HPDE6-E6E7 (cell line): ENCODE results near the gene UNC93B1.
A peak's percentile ranks its signal among the peaks of the same experiment; 100 is the strongest.

Experiments
- DNase-seq: peaks from one replicate; pipeline ENCODE4 v3.0.0; 2011; ENCODE audit warnings: missing footprints; ENCODE audit errors: extremely low spot score

The UNC93B1 gene

DNA sequence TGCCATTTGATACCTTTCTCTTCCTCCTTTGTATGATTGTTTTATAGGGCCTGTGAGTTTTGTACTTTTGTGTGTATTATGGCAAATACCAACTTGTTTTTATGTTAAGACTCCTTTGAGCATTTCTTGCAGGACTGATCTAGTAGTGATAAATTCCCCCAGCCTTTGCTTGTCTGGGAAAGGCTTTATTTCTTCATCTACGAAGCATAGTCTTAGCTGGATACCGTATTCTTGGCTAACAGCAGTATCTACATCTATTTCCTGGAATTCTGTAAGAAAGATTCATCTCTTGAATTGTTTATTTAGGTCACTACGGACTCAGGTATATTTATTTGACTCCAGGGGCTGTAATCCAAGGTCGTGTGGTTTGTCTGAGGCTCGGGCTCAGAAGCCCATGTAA, 20.6 kb upstream of the UNC93B1 start:
- DNase-seq = no peak

DNA sequence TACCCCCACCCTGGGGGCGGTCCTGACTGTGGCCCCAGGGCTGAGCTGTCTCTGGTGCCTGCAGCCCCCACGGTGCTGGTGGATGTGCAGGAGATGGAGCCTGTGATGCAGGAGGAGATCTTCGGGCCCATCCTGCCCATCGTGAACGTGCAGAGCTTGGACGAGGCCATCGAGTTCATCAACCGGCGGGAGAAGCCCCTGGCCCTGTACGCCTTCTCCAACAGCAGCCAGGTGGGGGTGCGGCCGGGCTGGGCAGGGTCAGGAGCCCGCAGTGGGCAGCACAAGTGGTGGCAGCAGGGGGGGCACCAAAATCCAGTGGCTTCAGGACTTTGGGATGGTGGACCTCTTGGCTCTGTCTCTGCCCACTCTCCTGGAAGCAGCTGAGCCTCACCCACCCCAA, 18.6 kb upstream of the UNC93B1 start:
- DNase-seq = no peak

DNA sequence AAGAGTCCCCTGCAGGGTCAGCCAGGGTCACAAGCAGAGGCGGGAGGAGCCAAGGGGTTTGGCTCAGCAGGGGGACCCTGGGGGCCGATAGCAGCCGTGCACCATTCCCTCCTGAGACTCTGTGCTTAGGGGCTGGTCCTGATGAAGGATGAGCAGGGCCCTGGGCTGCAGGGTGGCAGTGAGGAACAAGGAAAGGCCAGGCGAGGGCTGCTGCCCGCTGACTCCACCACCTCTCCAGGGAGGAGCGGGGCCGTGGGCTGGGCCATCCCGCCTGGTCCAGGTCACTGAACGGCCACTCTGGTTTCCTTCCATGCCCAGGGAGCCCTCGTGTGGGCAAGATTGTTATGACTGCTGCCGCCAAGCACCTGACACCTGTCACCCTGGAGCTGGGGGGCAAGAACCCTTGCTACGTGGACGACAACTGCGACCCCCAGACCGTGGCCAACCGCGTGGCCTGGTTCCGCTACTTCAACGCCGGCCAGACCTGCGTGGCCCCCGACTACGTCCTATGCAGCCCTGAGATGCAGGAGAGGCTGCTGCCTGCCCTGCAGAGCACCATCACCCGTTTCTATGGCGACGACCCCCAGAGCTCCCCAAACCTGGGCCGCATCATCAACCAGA, 17.4 kb upstream of the UNC93B1 start:
- DNase-seq = no peak

DNA sequence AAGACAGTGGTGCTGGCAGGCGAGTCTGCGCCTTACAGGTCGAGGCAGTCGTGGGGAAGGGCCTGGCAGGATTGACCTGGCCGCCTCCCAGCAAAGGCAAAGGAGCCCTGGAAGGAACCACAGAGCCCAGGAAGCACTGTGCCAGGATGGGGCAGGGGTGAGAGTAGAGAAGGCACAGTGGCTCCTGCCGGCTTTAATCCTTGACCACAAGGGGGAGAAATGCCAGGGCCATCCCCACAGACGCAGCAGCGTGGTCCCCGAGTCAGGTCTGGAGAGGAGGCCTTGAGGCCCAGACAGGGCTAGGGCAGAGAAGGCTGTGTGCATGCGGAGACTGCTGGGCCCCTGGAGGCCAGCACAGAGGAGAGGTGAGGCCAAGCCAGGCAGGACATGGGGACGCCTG, 16.7 kb upstream of the UNC93B1 start:
- no peak for DNase-seq

DNA sequence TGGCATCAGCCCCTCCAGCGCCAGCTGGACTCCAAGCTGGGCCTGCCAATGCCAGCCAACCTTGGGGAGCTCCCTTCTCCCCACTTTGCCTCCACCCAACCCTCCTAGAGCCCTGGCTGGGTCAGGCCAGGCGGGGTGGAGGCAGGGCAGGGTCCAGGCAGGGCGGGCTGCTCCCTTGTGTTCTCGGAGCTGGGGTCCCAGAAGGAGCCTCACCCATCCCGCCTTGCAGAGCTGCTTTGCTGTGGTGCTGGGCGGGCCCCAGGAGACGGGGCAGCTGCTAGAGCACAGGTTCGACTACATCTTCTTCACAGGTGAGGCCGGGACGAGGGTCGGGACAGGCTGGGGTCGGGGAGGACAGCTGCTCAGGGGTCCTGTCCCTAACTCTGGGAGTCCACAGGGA, 15.6 kb upstream of the UNC93B1 start:
- no peak for DNase-seq

DNA sequence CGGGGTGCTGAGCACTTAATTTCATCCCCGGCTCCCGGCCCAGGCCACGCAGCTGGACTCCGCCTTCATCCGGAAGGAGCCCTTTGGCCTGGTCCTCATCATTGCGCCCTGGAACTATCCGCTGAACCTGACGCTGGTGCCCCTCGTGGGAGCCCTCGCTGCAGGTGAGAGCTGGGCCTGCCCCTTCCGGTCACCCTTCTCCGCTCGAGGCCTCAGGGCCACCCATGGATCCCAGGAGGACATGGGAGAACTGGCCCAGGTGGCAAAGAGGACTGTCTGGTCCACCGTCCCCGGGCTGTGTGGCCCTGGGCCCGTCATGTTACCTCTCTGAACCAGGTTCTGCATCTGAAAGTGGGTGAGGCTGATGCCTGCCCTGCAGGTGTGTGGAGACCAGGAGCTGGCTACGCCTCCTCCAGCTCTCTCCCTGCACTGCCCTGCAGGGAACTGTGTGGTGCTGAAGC, 14.9 kb upstream of the UNC93B1 start:
- no peak for DNase-seq

DNA sequence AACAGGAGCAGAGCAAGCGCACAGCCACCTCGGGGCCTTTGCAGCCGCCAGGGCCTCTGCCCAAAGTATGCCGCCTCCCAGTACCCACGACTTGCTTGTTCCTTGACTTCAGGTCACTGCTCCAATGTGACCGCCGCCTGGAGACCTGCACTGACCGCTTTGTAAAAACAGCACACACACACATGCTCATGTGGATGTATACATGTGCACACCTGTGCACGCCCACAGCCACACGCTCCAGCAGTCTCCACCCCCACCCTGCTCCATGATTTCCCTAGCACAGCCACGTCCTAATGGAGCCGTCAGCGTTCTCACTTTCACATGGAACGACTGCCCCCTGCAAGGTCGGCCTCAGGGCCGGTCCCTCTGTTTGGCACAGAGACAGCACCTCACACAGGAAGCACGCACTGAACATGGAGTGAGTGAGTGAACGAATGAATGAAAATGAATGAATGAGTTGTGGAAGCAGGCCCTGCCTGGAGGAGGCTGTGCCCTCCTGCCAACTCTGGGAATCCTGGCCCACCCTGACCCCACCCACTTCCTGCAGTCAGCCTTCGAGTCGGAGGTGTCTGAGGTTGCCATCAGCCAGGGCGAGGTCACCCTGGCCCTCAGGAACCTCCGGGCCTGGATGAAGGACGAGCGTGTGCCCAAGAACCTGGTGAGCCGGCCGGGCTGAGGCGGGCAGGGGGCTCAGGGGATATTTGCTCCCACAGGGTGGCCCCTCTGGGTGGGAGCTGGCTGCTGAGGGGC, 14.3 kb upstream of the UNC93B1 start:
- DNase-seq = no peak

DNA sequence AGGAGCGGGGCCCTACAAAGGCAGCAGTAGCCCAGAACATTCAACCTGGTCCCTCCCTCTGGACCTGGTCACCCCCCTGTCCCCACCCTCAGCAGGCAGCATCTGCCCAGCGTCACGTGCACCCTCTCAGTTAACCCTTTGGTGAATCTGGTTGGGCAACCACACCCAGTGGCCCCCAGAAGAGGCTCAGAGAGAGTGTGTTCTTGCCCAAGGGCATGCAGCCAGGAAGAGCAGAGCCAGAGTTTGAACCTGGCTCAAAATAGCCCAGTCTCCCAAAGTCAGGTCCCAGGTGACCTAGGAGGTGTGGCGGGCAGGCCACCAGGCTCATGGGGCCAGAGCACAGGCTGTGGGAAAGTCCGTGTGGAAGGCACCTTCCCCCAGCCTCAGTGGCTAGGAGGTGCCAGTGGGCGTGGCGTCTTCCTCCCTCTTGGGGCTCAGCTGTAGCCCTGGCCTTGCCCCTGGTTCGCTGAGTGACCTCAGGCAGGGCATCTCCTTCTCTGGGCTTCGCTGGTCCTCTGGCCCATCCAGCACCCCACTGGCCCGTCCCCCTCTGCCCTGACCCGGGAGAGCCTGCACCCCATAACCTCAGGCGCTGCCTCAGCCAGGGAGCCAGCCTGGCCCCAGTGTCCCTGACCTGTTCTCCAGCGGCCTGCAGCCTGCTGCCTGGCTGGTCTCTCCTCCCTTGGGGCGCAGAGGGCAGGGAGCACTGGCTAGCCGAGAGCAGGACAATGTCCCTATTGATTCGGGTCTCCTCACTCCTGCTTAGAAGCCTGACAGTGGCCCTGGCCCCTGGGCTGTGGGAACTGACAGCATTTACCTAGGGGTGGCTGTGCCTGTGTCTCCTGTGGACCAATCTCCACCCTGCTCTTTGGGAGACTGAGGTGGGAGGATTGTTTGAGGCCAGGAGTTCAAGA, 13.3 kb upstream of the UNC93B1 start:
- no peak for DNase-seq

DNA sequence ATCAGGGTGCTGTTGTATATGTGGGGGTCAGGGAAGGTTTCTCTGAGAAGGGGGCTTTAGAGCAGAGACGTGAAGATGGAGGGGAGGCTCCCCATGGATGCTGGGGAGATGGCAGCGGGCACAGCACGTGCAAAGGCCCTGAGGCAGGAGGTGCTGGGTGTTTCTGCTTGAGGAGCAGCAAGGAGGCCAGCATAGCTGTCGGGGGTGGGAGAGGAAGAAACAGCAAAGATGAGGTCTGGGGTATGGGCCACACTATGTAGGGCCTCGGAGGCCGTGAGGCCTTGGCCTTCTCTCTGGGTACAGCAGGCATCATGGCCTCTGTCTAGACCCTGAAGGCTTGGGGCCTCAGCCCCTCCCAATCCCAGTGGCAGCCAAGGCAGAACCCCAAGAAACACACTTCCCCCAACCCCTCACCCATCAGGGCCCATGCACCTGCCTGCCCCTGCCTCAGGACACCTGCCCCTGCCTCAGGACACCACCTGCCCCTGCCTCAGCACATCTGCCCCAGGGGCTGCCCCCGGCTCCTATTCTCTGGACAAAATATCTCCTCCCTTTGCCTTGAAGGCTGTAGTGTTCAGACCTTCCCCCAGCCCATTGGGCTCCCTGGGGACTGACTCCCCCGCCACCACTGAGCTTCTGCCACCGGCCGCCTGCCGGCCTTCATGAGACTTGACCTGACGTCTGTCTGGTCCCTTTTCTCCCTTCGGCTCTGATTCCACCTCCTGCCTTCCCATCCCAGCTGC, 12.4 kb upstream of the UNC93B1 start:
- DNase-seq = no peak

DNA sequence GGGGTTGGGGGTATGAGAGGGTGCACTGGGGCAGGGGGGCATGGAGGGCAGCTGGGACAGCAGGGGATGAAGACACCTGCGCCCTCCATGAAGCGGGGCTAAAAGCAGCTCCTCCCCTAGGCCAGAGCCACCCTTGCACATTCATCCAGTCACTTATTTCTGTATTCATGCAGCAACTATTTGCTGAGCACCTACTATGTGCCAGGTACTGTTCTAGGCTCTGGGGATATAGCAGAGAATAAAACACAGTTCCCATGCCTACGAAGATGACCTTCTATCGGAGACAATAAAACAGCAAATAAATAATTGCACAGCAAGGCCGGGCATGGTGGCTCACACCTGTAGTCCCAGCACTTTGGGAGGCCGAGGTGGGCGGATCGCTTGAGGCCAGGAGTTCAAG, 11.6 kb upstream of the UNC93B1 start:
- DNase-seq = no peak

DNA sequence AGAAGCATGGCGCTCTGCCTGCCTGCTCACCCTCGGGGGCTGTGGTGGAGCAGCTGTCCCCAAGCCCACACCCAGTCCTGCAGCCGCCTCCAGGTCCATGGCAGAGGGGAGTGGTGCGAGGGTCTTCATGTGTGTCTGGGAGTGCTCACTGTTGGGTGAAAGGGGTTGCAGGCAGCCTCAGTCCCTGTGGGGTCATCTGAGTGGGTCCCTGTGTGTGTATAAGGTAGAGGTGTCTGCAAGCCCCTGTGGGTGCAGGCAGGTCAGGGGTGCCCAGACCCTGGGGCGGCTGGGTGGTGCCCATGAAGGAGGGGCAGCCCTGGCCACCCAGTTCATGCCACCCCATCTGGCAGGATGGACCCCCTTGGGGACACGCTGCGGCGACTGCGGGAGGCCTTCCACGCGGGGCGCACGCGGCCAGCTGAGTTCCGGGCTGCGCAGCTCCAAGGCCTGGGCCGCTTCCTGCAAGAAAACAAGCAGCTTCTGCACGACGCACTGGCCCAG, 11.1 kb upstream of the UNC93B1 start:
- no peak for DNase-seq

DNA sequence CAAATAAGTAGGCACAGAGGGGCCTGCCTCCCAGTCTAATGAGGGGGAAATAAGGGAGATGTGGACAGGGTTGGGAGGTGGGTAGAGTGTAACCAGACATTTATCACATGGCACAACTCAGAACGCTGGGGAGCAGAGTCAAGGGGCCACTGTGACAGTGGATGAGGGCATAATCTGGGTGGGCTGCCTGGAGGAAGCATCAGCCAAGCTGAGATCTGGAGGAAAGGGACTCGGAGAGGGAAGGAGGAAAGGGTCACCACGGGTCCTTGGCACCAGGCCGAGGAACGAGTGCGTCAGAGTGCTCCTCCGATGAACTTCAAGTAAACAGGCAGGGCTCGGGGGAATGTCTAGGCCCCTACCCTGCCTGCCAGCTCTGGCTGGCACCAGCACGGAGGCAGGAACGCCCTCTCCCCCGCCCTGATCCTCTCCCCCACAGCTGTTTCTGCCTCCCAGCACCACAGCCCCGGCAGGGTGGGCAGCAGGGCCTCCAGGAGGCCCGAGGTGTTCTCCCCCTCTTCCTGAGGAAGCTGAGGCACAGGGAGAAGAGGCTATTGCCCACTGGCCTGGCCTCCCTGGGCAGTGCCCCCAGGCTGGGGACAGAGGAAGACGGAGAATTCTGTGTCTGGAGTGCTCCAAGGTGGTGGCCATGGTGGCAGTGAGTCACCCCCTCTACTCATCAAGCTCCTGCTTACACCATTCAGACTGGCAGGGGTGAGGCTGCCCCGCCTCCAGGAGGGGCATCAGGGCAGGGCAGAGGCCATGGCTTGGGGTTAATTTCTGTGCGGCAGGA, 10.5 kb upstream of the UNC93B1 start:
- peak; percentile 75 for DNase-seq

DNA sequence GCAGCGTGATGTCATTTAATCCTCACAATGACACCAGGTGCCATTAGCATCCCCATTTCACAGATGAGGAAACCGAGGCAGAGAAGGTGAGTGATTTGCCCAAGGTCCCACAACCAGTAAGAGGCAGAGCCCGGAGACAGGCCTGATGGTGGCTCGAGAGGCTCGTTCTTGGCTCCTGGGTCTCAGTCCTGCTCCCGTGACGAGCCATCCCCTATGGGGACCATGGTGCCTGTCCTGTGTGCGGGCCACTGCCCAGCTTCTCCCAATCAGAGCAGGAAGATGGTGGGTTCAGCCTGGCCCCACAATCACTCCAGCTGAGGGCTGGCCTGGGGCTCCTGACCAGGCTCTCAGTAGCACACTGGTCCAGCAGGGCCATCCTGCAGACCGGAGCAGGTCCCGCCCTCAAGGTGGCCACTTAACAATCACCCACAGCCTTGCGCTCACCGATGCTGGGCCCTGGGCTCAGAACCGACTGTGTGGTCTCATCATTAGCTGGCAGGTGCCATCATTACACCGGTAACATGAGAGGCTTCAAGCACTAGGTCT, 9.8 kb upstream of the UNC93B1 start:
- DNase-seq = no peak

DNA sequence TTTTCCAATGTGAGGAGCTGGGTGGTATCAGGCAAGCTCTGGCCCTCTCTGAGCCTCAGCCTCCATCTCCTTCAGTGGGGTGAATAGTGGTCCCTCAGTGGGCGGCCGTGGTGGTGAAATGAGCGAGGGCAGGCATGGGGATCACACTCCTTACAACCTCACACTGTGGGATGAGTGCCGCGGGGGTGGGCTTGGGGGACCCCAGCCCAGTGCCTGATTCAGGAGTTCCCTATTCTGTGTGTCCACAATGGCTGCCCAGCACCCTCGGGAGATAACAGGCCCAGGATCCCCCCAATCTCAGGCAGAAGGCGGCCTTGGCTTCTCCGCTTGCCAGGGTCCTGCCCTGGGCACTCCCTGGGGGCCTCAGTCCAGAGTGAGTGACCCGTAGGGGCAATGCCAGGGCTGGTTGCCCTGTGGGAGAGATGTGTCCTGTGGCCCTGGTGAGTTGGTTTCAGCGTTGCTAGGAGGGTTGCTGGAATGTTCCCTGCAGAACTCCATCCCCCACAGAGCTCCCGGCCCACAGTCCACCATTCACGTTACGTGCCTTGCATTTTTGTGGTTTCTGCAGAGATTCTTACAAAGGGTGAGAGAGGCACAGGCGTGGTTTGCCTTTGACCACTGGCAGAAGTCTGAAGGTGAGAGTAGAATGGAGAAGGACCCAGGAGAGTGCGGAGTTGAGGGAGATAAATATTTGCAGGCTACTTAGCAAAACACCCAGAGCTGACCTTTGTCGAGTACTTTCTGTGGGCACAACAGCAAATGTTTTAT, 9.1 kb upstream of the UNC93B1 start:
- peak; percentile 82 for DNase-seq

DNA sequence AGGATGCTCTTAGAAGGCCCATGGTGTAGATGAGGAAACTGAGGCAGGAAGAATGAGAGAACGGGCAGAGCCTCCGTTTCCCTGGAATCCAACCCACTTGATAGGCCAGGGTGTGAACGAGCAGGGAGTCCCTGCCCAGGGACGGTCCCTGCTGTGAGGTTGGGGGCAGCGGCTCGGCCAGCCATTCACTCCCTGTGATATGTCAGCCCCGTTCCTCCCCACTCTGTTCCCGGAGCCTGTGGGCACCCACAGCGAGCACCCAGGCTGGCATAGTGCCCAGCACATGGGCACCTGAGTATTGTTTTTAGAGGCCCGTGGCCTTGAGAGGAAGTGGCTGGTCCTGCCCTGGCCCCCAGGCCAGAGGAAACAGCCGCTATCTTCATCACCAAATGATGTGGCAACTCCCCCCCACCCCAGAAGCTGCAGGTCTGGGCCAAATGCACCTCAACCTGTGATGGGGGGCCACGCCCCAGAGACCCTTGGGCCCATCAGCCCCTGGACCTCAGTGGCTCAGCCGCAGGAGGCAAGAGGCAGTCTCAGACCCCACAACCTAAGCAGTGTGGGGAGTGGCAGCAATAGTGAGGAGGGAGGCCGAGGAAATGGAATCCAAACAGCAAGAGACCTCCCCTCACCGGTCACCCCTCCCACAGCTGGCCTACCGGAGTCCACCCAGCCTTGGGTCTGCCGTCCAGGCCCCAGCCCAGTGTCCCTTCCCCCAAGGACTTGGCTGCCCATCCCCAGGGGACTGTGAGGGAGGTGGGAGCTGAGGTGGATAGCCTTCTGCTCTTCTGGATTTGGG, 8.3 kb upstream of the UNC93B1 start:
- DNase-seq = no peak

DNA sequence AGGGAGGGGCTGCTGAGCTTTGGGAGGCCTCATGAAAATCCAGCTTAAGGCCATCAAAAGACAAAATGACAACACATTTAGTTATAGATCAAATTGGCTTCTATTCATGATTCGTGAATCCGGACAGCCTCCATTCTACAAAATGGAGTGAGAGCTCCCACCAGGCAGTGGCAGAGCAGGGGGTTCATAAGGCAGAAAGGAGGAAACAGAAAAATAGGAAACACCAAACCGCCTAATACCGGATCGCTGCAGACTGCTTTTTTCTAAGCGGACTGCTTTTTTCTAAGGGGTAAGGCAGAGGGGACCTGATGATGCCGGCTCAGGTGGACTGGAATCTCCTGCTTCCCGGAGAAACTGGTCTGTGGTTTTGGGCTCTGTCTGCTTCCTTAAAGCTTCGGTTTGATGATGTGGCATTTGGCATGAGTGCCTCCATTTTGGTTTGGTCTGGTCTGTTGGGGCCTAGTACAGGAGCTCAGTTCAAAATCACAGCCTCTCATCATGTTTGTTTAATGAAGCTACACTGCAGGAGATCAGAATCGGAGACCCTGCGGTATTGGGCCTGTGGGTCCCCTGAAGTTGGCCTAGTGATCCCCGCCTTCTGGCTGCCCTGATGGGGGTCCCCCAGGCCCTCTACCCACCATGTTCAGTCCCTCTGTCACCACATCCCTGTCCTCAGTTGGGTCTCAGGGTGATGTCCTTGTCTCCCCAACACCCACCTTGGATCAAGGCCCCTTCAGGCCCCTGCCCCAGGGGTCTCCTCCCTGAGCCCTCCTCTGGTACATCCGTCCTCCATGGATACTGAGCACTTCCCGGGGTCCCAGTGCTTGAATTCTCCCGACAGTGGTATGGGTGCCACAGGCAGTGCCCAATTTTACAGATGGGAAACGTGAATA, 7.4 kb upstream of the UNC93B1 start:
- DNase-seq = no peak

DNA sequence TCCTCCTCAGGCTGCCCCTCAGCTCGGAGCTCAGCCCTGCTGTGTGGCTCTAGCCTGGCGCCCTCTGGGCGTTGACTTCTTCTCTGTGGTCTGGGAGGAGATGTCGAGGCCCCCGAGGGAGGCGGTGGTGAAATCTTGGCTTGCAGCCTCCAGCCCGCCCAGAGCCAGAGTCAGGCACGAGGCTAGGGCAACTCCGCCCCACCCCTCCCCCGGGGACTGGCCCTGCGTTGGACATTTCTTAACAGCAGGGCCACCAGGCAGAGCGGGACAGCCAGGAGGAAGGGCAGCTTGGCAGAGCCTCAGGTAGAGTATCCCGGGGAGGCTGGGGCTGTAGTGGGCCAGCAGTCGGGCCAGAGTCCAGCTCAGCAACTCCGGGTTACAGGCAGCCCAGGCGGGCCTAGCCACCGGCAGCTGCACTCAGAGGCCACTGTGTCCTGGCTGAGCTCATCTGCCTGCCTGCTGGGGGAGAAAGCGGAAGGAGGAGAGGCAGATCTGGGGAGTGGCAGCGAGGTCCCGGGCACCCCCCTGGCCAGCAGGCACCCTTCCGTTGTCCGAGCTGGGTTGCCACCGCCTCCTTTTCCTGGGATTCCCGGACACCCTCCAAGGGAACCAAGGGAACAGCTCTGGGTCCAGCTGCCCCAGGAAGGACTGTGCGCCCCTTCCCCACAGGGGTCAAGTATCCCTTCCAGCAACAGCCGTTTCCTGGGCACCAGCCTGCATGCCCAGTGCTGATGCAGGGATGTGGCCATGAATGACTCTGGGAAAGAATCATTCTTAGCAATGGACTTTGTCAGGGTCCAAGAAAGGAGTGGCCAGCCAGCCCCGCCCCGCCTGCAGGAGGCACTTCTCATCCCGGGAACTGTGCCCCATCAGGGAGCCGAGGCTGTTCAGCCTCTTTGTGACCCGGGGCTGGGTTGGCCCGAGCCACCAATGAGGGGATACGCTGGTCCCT, 6.5 kb upstream of the UNC93B1 start, which contains the start of gene ALDH3B1:
Gene ALDH3B1 (plus strand): TSS at position 238 of the 952 bp plus-strand sequence. CDS start 4,971 bp downstream, outside the sequence.
- DNase-seq = no peak
